Fibroblast of villous mesenchyme (primary cell): ENCODE data around the gene MYOD1. TPM values are rescaled to one million over a fixed set of nuclear protein-coding genes. Genes with fewer than 3 reads are reported as not detected.

ENCODE experiments used
- DNase-seq: peaks from one replicate; pipeline ENCODE4 v3.0.0-alpha.2; 2010; ENCODE audit warnings: low read depth
- H3K4me3 ChIP-seq: 2 replicates; pipeline ENCODE4 v1.5.1; 2011; ENCODE audit warnings: low read depth, mild to moderate bottlenecking, low read length
- CTCF ChIP-seq: IDR thresholded peaks from 2 replicates; pipeline ENCODE4 v1.5.1; 2012; ENCODE audit warnings: low read depth, mild to moderate bottlenecking, low read length; ENCODE audit not compliant: insufficient read depth
- total RNA-seq: library from RNA; depleted of rRNA; stranded (reverse); fragments of >200 nt; gene quantifications from 2 replicates; pipeline ENCODE4 v1.2.3, GENCODE V29; 2012

Gene MYOD1
- total RNA-seq, 1 donor = under 0.01 TPM

DNA sequence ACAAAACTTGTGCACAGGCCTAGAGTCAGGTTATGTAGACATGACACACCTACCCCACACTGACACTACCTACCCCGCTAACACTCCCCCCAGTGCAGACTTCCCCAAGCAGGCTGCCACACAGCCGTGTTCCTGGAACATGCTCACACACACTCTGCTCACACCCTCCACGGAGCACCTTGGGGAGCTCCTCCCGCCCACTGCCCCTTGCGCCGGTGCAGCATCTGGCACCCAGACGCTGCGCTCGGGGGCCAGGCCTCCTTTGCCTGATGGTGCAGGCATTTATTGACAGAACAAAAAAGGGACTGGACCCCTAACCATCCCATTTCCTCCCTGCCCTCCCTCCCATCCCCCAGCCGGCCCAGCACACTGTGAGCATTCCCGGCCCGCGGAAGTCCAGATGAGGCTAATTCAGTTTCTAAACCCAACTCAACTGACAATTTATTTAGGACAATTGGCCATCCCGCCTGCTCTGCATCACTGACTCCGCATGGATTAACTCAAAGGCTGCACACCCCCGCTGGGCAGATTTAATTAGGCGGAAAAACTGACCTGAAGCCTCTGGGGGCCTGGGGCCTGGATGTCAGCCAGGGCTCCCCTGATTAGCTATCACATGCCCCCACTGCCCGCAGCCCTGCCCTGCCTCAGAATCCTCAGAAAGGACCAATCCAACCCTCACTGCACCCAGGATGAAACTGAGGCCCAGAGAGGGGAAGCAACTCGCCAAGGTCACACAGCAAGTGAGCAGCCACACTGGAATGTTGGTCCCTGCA lies 45.3 kb downstream of the MYOD1 start:
- no peak for DNase-seq
- no peak overlapping the region for H3K4me3 ChIP-seq
- TF ChIP-seq CTCF = no peak

GRCh38 chr11:17765356-17766072 lies 46.1 kb downstream of the MYOD1 start:
- DNase-seq = no peak
- TF ChIP-seq CTCF = no peak
- no peak overlapping the region for H3K4me3 ChIP-seq

GRCh38 chr11:17766073-17766359 lies 46.6 kb downstream of the MYOD1 start:
- DNase-seq = no peak
- H3K4me3 ChIP-seq = no peak overlapping the region
- no peak for TF ChIP-seq CTCF

DNA sequence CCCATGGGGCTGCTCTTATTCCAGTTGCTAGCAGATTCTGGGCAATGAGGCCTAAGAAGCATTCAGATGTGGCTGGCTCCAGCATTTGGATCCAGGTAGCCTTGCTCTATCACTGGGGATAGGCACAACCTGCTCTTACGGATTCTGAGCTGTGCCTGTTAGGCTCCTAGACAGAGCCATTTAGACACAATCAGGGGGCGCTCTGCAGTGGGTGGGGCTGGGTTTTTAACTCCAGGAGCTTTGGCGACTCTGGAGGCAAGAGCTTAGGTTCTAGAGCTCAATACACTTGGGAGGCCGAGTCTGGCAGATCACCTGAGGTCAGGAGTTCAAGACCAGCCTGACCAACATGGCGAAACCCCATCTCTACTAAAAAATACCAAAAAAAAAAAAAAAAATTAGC lies 47.2 kb downstream of the MYOD1 start:
- no peak for DNase-seq
- H3K4me3 ChIP-seq = no peak overlapping the region
- no peak for TF ChIP-seq CTCF

- no peak overlapping the region for H3K4me3 ChIP-seq
- DNase-seq = no peak
- TF ChIP-seq CTCF = no peak
Measured at GRCh38 chr11:17767301-17767885, 48.0 kb downstream of the MYOD1 start.

DNA sequence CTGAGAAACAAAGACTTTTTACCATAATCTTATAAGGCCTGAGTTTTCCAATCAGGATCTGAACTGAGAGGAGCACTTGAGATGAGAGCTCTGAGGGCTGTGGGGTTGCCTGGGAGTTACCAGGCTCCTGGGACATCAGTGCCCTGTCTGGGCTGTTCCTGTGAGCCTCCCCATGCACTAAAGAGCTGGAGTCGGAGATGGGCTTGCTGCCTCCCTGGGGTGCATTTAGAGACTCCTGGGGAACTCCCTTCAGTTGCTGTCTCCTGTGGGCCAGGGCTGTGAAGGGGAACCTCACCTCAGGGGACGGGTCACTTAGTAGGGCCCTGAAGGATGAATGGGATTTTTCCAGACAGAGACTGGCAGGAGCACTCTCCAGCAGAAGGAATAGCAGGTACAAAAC lies 48.5 kb downstream of the MYOD1 start:
- H3K4me3 ChIP-seq = no peak overlapping the region
- no peak for TF ChIP-seq CTCF
- DNase-seq = no peak

GRCh38 chr11:17768547-17768946 lies 49.2 kb downstream of the MYOD1 start:
- DNase-seq = no peak
- no peak for TF ChIP-seq CTCF
- H3K4me3 ChIP-seq = no peak overlapping the region
